ENCODE results near the gene ADARB2.

Gene ADARB2

DNA sequence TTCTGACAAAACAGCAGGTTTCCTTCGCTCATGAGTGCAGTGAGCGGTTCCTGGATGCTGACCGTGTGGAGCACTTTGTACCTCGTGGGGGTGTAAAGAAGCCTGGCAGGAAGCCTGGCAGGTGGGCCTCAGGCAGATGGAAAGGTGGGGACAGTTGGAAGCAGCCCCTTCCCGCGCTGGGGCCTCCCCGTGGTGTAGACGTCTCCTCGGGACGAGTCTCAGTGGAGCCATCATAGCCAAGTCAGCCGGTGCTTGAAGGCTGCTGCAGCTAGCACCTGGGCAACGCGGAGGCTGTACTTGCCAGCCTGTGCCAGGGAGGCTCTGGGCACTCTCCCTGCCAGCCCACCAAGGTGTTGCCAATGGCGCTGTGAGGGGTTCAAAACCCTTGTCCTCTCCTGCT is 526.7 kb downstream of the ADARB2 start:
- DNase-seq (ENCODE audit: low read depth in 2 of 2): no peak

DNA sequence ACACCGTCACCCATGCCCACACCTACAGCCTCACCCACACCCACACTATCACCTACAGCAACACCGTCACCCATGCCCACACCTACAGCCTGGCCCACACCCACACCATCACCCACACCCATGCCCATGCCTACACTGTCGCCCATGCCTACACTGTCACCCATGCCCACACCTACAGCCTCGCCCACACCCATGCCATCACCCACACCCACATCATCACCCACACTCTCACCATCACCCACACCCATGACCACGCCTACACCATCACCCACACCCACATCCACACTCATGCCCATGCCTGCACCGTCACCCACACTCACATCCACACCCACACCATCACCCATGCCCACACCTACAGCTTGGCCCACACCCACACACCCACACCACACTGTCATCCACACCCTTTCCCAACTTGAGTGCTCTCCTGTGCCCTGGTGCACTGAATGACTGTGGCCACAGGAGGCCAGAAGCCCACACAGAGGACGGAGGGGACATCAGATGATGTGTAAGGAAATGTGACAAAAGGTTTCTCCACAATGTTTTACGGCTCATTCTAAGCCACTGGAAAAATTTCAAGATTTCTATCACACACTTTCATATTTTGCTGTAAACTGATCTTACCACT is 527.9 kb downstream of the ADARB2 start:
- DNase-seq (ENCODE audit: low read depth in 2 of 2): no peak

DNA sequence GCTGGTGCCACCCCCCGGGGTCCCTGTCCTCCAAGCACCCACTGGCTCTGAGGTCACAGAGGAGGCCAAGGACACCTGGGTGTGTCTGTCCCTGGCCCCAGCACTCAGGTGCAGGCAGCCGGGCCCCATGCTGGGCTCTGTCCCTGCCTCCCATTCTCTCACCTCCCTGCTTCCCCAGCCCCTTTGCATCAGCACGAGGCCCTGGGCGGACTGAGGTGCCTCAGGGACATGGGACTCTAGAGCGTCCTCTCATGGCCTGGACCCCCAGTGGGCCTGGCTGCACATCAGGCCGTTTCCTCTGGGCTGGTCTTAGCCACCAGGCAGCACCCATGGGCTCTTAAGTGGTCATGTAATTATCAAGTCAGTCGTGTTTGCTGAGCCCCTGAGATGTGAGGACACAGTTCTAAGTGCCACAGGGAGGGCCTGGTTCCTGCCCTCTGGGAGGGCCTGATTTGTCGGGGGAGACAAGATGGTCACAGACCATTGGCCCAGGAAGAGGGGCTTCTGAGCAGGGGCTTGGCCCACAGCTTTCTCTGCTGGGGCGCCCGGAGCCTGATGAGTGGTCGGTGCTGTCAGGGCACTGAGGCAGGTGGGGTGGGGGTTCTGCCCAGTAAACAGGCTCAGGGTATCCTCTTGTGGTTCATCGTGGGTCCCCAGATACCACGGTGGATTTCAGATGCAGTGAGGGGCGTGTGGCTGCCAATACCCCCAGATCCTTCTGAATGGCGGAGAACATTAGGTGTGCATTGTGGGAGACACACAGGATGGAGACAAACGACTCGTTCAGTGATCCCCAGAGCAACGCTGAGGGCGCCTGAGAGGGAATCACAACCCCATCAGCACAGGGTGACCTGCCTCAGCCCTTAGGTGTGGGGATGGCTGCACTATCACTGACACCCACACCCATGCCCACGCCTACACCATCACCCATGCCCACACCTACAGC is 528.7 kb downstream of the ADARB2 start:
- DNase-seq (ENCODE audit: low read depth in 2 of 2): no peak

DNA sequence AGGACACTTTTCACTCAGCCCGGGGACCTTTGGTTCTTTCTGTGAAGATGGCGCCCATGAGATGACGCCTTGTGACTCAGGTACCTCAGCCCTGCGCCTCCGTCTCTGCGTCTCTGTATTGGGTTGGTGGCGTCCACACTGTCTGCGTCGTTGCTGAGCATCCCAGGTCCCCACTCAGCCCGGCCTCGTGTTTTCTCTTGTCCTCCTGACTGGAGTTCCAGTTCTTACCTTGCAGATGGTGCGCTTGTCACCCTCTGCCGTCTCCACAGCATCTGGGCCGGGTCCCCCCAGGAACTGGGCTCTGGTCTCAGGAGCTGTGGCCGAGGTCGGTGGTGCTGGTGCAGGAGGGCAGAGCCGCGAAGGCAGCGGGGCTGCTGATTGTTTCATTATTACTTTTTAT is 530.7 kb downstream of the ADARB2 start:
- DNase-seq (ENCODE audit: low read depth in 2 of 2): no peak

DNA sequence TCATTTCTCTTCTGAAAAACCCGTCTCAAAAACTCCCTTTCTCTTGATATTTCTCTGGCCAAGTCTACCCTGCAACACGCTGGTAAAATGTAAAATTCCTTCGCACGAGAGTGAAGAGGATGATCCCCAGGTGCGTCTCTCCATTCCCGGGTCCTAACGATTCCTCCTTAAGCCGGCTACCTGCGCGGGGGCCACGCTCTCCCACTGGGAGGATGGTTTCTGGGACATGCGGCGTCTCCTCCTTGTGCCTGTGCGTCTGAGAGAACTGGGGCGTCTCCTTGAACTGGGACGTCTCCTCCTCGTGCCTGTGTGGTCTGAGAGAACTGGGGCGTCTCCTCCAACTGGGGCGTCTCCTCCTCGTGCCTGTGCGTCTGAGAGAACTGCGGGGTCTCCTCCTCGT is 531.2 kb downstream of the ADARB2 start:
- DNase-seq (ENCODE audit: low read depth in 2 of 2): no peak

DNA sequence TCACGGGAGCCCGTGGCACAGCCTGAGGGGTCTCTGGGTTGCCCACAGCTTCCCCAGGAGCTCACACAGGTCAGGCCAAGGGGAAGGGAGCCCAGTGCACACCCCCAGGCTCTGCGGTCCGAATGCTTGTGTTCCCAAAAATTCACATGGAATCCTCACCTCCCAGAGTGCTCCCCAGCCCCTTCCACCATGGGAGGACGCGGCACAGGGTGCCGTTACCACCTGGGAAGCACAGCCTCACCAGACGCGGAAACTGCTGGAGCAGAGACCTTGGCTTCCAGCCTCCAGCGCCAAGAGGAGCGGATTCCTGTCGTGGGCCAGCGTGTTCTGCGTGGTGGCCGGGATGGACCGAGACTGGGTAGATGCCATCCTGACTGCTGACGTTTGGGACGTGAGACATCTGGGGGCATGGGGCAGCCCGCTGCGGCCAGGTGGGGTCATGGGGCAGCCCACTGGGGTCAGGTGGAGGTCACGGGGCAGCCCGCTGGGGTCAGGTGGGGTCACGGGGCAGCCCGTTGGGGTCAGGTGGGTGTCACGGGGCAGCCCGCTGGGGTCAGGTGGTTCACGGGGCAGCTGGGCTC is 531.8 kb downstream of the ADARB2 start:
- DNase-seq (ENCODE audit: low read depth in 2 of 2): no peak

DNA sequence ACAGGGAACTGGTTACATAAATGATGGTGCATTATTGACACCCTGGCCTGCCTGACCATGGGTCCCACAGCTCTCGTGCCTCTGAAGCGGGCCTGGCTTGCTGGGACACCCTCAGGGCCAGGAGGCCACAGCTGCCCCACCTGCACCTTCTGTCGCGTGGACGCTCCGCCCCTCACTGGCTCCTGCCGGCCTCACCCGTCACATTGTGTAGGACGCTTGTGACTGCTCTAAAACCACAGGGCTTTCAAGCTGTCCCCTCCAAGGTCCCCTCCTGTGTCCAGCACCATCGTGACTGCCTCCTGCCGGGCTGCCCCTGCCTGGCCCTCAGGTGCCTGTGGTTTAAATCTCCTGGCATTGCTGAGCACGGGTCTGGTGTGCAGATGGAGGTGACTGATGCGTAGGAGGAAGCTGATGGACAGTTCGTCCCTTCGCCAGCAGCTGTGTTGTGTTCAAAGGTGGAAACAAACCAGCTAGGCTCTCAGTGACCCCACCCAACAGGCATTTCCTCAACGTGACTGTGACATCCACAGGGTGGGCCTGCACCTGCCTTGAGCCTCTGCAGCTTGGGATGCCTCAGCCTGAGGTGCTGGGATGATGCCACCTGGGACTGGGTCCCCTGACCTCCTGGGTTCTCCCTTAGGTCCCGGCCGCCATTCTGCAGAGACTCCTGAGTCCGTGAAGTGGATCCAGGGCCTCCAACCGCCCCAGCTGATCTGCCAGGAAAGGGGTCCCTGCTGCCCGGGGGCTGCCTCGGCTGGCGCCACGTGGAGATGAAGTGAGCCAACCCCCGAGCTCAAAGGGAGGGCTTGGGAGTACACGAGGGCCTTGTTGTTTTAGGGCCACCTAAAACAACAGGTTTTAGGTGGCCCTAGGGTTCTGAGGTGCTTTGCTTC is 532.6 kb downstream of the ADARB2 start:
- no peak for DNase-seq (ENCODE audit: low read depth in 2 of 2)

DNA sequence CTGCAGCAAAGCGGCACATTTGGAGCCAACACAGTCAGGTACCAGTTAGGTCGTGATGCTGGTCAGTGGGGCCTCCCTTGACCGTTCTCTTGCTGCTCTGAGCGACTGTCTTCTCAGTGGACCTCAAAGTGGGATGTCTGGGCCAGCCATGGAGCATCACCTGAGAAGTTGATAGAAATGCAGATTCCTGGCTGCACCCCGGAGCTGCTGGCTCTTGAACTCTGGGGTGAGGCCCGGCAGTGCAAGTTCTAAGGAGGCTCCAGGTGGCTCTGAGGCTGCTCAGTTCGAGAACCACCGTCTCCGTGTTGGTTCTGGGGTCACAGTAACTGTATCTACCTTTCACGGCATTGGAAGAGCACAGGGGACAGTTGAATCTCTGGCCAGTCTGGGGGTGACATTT is 533.6 kb downstream of the ADARB2 start:
- DNase-seq (ENCODE audit: low read depth in 2 of 2): no peak

DNA sequence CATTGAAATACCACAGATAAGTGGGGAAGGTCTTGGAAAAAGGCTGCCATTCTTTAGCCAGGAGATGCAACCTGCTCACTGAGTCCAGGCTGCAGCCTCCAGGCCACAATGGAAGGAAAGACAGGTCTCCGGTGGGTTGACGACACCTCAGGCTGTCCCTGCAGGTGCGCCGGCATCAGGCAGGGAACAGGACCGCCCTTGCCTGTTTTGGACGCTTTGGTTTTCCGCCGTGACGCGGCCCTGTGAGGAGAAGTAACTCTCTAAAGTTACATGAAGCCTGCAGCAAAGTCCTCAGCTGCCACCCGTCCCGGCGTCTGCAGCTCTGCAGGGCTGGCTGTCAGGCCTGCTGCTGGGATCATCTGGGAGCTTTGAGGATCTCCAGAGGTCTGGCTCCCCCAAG is 534.1 kb downstream of the ADARB2 start:
- no peak for DNase-seq (ENCODE audit: low read depth in 2 of 2)

DNA sequence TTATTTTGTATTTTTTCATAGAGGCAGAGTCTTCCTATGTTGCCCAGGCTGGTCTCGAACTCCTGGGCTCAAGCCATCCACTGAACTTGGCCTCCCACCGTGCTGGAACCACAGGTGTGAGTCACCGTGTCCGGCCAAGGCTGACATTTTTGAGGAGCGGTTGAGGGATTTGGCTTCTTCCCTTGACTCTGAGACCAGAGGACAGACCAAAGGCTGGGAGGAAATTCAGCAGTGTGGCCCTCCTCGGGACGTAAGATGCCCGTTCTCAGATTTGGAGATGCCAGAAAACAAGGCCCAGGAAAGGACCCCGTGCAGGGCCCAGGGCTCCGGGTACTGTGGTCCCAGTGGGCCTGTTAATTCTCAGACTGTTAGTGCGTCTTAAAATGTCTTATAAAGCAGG is 535.0 kb downstream of the ADARB2 start:
- no peak for DNase-seq (ENCODE audit: low read depth in 2 of 2)

DNA sequence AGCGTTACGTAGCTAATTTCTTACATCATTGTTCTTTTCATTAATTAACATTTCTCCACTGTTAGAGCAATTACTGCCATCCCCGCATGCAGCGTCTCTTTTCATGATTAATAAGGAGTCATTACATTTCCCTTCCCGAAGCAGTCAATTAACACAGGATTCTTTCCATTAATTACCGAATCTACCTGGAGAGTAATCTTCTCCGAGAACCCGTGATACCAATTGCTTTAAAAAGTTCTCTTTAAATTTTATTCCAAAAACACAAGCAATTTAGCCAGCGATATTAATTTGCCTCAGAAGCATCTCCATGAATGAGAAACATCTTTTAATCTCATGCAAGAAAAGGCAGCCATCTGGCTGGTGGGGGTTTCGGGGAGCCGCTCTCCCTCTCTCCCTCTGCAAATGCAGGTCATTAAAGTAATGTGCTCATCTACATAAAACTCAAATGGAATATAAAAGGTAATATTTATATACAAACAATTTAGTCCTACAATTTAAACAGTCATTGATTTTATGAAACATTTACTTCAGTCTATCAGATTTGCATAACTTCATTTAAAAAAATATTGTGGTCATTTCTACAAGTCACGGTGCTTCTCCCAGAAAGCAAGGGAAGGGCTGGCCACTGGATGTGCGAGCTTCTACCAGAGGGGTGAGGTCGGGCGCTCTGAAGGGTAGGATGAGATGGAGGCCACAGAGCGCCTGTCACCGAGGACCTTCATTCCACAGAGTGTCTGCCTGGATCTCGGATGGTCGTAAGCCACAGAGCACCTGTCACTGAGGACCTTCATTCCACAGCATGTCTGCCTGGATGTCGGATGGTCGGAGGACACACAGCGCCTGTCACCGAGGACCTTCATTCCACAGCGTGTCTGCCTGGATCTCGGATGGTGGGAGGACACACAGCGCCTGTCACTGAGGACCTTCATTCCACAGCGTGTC is 536.2 kb downstream of the ADARB2 start:
- no peak for DNase-seq (ENCODE audit: low read depth in 2 of 2)

DNA sequence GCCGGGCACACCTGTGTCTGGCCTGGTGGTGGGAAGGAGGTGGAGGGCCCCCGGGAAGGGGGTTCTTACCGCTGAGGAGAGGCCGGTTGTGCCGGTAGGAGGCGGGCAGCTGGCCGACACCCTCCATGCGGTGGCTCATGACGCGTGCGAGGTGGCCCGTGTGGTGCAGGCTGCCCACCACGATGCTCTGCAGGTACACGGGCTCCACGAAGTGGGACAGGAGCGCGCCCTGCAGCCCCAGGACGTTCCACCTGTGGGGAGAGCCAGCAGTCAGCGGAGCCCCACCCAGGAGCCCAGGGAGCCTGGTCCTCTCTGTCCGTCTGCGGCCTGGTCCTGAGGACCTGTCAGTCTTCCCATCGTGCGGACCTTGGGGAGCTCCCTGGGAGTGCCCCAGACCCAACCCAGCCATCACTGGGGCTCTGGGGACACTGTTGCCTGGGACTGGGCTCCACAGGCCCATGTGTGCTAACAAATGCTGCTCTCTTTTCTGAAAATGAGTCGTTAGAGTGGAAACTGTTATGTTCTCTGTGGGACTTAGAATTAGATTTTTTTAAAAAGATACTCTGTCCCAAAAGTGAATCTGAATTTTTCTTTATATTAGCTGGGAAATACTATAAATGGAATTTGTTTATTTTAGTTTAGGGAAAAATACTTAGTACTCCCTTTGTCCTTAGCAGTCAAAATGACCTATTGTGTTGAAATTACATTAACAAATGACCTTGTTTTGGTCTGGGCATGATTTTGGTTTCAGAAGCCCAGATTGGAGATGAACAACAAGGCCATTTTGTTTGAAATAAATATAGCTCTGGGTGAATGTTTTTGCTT is 537.2 kb downstream of the ADARB2 start:
- DNase-seq (ENCODE audit: low read depth in 2 of 2): no peak

DNA sequence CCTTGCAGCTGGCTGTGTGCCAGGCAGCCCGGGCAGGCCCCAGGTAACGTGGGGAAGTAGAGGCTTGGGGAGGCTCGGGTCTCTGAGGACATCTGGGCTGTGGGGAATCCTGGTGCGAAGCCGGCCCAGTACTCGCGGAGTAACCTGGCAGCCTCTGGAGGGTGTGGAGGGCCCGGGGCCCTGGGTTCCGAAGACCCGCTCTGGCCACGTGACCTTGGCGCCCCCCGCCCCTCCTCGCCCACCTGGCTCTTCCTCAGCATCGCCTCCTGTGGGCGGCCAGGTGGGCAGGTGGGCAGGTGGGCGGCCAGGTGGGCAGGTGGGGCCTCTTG is 538.0 kb downstream of the ADARB2 start:
- no peak for DNase-seq (ENCODE audit: low read depth in 2 of 2)

DNA sequence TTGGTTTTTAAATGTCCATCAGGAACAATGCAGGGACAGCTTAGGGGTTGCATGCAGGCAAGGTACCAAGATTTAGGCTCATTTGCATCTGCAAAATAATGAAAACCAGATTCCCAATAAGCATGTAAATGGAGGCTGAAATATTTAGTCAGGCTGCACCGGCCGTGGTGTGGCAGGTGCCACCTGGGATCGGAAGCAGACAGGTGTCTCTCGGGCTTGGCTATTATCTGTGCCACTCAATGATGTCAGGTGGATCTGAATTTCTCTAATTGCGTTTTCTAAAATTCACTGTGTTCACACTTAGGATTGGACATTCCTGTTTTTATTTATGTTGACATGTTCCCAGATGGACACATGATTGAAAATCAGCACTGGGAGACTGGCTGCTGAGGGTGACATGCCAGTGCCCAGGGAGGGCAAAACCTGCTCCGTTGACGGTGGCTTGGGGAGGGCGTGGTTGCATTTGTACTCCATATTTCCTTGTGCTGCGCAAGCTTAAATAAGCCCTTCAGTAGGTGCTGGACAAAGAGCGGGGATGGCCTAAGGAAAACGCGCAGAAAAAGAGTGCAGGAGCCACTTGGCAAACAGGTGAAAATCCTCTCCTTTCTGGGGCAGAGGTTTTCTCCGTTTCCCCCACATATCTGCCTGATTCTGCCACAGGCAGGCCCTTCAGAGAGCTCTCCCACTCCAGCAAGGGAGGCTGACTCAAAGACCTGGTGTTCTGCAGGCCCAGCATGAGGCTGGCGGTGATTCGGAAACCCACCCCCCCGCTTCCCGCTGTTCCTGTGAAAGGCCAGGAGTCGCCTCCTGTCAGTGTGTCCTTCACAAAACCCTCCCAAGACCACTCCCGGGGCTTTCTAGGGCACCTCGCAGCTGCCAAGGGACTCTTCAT is 538.6 kb downstream of the ADARB2 start:
- DNase-seq (ENCODE audit: low read depth in 2 of 2): no peak

DNA sequence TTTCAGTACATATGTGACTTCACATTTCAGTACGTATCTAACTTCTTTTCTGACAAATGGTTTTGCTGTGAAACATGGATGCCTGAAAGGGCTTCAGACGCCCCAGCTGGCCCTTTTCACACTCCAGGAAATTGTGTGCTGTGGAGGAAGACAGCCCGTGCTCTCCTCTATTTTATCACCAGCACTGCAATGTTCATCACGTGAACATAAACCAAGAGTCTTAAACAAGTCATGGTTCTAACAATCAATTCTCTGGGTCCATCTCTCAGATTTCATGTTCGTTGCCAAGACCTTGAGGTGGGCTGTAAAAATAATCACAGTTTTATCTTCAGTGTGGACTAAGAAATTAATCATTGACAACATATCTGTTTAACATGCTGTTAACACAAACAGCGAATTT is 539.9 kb downstream of the ADARB2 start:
- DNase-seq (ENCODE audit: low read depth in 2 of 2): no peak

DNA sequence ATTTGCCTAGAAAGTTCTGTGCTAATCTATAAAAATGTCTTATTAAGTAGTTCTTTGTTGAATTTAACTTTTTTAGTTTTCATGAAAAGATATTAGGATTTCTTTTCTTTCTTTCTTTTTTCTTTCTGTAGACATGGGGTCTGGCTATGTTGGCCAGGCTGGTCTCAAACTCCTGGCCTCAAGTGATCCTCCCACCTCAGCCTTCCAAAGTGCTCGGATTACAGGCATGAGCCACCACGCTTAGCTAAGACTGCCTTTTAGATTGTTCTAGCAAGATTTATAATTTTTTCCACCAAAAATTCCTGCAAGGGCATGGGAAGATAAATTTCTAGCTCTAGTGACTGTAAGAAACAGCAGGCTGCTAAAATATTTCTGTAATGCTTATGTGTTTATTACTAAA is 540.7 kb downstream of the ADARB2 start:
- no peak for DNase-seq (ENCODE audit: low read depth in 2 of 2)

DNA sequence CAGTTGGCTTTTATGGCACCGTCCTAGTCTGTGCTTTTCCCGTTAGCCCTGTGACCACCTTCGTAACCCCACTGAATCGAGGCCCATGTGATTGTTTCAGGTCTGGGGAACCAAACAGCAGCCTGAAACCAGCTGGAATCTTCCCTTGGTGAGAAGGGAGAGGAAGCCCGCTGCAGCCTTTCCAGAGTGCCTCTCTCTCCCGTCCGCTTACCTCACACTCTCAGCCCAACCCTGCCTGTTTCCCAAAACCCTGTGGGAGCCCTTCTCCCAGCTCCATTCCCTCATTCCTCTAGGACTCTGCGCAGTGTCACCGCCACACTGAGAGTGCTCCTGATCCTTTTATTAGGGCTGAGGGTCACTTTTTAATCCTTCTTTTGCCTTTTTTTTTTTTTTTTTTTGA is 541.5 kb downstream of the ADARB2 start:
- no peak for DNase-seq (ENCODE audit: low read depth in 2 of 2)

DNA sequence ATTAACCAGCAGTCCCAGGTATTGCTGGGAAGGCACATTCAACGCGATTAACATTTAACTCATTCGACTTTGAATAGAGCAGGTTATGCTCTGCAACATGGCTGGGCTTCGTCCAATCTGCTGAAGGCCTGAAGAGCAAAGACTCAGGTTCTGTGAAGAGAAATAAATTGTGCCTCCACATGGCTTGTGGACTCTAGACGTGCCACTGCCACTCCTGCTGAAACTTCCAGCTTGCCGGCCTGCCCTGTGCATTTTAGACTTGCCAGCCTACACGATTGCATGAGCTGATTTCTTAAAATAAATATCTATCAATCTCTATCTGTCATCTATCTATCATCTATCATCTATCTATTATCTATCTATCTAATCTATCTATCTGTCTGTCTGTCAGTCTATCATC is 543.2 kb downstream of the ADARB2 start:
- no peak for DNase-seq (ENCODE audit: low read depth in 2 of 2)

DNA sequence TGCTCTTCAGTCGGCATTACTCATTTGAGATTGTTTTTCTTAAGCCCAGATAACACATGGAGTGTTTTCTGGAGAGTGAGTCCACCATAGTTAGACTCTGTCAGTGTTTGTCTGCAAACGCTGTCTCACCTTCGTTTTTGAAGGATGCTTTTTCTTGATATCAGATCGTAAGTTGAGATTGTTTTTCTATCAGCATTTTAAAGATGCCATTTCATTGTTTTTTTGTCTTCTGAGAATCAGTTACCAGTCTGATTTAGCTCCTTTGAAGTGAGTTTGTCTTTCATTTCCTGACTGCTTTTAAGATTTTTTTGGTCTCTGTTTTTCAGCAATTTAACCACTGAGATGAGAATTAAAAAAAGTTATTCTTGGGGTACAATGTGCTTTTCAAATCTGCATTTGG is 543.8 kb downstream of the ADARB2 start:
- no peak for DNase-seq (ENCODE audit: low read depth in 2 of 2)
